Measurements from ENCODE around the gene PAPOLB. TPM values are rescaled to one million over a fixed set of nuclear protein-coding genes. Genes with fewer than 3 reads are reported as not detected.

PAPOLB gene
- total and polyA plus RNA-seq, 7 experiments from 2014 or later, result not detected

DNA sequence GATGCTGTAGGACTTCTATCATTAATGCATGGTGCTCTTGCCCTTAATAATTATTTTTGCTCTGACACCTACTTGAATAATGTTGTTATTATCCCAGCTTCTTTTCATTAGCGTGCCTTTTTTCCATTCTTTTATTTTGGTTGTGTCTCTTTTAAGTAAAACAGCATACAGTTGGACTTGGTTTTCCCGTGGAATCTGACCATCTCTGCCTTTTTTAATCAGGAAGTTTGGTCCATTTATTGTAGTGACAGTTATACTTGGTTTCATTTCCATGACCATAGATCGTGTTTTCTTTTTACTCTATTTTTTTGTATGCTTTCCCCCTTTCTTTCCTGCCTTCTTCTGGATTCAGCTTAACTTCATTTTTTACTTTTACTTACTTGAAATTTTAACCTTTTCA lies 4.6 kb downstream of the PAPOLB start:
- CTCF ChIA-PET, result no interaction called here
- intact Hi-C loops (cut with micrococcal nuclease), result no loop called here
- no peak for DNase-seq

DNA sequence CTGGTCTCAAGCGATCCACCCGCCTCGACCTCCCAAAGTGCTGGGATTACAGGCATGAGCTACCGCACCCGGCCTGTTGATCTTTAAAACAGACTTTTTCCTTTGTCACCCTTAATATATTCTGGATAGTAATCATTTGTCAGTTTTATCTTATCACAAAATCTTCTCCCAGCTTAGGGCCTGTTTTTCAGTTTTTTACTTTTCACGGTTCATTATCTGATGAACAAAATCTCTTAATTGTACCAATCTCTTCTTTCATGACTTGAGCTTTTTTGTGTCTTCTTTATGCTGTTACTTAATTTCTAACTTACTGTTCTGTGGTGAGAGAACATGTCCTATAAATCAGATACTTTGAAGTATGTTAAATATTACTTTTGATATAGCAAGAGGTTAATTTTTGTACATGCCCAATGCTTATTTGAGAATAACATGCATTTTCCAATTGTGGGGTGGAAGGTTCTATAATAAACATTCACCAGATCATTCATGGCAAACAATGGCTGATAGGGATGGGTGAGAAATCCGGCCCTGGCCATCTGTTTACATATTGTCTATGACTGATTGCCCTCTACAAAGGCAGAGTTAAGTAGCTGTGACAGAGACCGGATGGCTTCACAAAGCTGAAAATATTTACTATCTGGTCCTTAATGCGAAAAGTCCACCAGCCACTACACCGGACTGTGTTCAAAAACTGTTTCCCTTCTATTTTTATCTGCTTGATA lies 5.3 kb downstream of the PAPOLB start:
- Mint-ChIP-seq H3K9me3 (peaks cover 0 to 6% (median 3%) of the 10 kb centered on the region in 11 donors), H3K27ac (no peak overlapping the region), H3K27me3 (peaks cover 5 to 31% (median 17%) of the 10 kb centered on the region in 5 donors), H3K4me3 (no peak overlapping the region), H3K36me3 (no peaks in the 10 kb centered on the region), H3K4me1 (peaks cover 0 to 7% (median 2%) of the 10 kb centered on the region in 7 donors)
- H3K36me3 ChIP-seq (ENCODE audit: control insufficient read depth in 2 of 3, insufficient read depth in 3 of 3, low read length in 3 of 3), result no peaks in the 10 kb centered on the region
- ATAC-seq, result no peak
- H3K27me3 ChIP-seq (ENCODE audit: control insufficient read depth in 2 of 2, insufficient read depth in 2 of 2, low read length in 2 of 2), result no peaks in the 10 kb centered on the region
- intact Hi-C loops (cut with micrococcal nuclease), result no loop called here
- no peak overlapping the region for H3K27ac ChIP-seq (ENCODE audit: low read depth, low read length)
- no peaks in the 10 kb centered on the region for H3K9me3 ChIP-seq (ENCODE audit: control insufficient read depth in 2 of 3, low read length in 3 of 3)
- H3K4me3 ChIP-seq (ENCODE audit: low read length), result no peak overlapping the region
- no peak for DNase-seq
- ChIA-PET CTCF (no interaction called here), POLR2A (no interaction called here)
- H3K4me1 ChIP-seq (ENCODE audit: control insufficient read depth in 2 of 2, insufficient read depth in 2 of 2, low read length in 2 of 2), result no peaks in the 10 kb centered on the region

More for the DNA sequence above, 4.6 kb downstream of the PAPOLB start:
- H3K36me3 Mint-ChIP-seq, result no peaks in the 10 kb centered on the region
- no peak overlapping the region for H3K4me3 Mint-ChIP-seq
- Histone ChIP-seq H3K4me1 (ENCODE audit: control insufficient read depth in 2 of 2, insufficient read depth in 2 of 2, low read length in 2 of 2) (no peaks in the 10 kb centered on the region), H3K4me3 (ENCODE audit: low read length) (no peak overlapping the region), H3K9me3 (ENCODE audit: control insufficient read depth in 2 of 3, low read length in 3 of 3) (no peaks in the 10 kb centered on the region), H3K27me3 (ENCODE audit: control insufficient read depth in 2 of 2, insufficient read depth in 2 of 2, low read length in 2 of 2) (no peaks in the 10 kb centered on the region), H3K36me3 (ENCODE audit: control insufficient read depth in 2 of 3, insufficient read depth in 3 of 3, low read length in 3 of 3) (no peaks in the 10 kb centered on the region), H3K27ac (ENCODE audit: low read depth, low read length) (no peak overlapping the region)
- peaks cover 0 to 4% (median 2%) of the 10 kb centered on the region in 7 donors for H3K4me1 Mint-ChIP-seq
- ATAC-seq, result no peak
- POLR2A ChIA-PET, result no interaction called here
- no peak overlapping the region for H3K27ac Mint-ChIP-seq
- peaks cover 8 to 36% (median 21%) of the 10 kb centered on the region in 5 donors for H3K27me3 Mint-ChIP-seq
- H3K9me3 Mint-ChIP-seq, result peaks cover 0 to 10% (median 3%) of the 10 kb centered on the region in 11 donors

DNA sequence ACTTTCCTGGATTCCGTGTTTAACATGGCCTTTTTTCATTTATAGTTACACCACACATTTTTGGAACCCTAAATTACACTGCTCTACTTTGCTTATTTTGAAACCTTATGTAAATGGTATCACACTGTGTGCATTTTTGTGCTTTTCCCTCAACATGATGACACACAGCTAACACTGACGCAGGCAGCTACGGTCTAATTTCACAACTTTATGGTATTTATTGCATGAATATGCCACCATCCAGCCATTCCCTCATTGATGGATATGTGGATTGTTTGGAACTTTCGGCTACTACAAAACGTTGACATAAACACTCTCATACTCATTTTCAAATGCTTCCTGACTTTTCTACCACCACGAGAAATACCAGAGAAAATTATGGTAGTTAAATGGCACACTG lies 6.9 kb downstream of the PAPOLB start:
- Mint-ChIP-seq H3K4me3 (no peak overlapping the region), H3K4me1 (peaks cover 0 to 5% (median 0%) of the 10 kb centered on the region in 7 donors), H3K9me3 (peaks cover 0 to 7% (median 0%) of the 10 kb centered on the region in 11 donors), H3K36me3 (peaks cover 0 to 4% (median 0%) of the 10 kb centered on the region in 5 donors), H3K27me3 (peaks cover 0 to 17% (median 6%) of the 10 kb centered on the region in 5 donors), H3K27ac (no peak overlapping the region)
- H3K36me3 ChIP-seq (ENCODE audit: control insufficient read depth in 2 of 3, insufficient read depth in 3 of 3, low read length in 3 of 3), result no peaks in the 10 kb centered on the region
- no peak overlapping the region for H3K27ac ChIP-seq (ENCODE audit: low read depth, low read length)
- ATAC-seq (no peak), DNase-seq (no peak)
- ChIA-PET POLR2A (no interaction called here), CTCF (interaction anchor here (0.7 kb wide), 1 partner anchor 133 kb away, joined by 4 read pairs; no protein-coding TSS in a partner anchor)
- no peaks in the 10 kb centered on the region for H3K4me1 ChIP-seq (ENCODE audit: control insufficient read depth in 2 of 2, insufficient read depth in 2 of 2, low read length in 2 of 2)
- no peaks in the 10 kb centered on the region for H3K27me3 ChIP-seq (ENCODE audit: control insufficient read depth in 2 of 2, insufficient read depth in 2 of 2, low read length in 2 of 2)
- no peaks in the 10 kb centered on the region for H3K9me3 ChIP-seq (ENCODE audit: control insufficient read depth in 2 of 3, low read length in 3 of 3)
- intact Hi-C loops (cut with micrococcal nuclease), result no loop called here
- no peak overlapping the region for H3K4me3 ChIP-seq (ENCODE audit: low read length)

DNA sequence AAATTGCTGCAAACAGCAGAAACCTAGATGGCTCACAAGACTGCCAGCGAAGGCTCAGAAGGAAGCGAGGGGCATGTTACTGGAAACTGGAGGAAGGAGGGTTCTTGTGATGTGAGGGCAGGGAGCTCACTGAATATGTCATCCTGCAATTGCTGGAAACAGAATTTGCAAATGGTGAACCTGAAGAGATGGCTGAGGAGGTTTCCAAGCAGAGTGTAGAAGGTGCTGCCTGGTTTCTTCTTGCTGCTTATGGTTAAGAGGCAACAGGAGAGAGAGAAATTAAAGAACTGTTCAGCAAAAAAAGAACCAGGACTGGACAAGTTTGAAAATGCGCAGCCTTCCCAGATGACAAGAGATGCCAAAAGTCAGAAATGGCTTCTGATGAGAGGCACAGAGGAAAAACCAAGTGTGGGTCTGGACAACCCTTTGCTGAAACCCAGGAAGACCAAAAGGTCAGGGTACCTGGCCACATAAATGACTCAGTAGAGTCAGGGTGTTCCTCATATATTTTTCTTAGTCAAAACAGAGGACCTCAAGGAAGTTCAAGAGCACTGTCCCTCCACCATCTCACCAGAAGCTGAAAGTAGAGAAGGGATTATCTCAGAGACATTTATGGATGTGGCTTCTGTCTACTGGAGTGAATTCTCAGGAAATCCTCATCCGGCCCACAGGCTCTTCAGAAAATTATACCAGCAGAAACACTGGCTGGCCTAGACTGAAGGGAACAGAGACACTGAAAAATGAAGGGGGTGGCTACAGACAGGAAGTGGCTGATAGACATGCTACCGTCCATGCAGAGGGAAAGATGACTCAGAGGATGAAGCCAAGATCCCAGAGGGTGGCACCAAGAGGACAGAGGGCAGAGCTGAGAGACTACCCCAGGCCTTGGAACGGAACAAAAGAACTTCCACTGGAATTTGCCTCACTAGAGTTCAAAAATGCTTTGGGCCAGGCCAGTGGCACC lies 10.1 kb downstream of the PAPOLB start:
- no peaks in the 10 kb centered on the region for H3K27me3 ChIP-seq (ENCODE audit: control insufficient read depth in 2 of 2, insufficient read depth in 2 of 2, low read length in 2 of 2)
- H3K27ac Mint-ChIP-seq, result peak overlapping the region in 2 of 9 donors; percentile 12 to 56
- H3K4me3 ChIP-seq (ENCODE audit: low read length), result no peak overlapping the region
- intact Hi-C loops (cut with micrococcal nuclease), result no loop called here
- ChIA-PET POLR2A (interaction anchor here (0.7 kb wide), 1 partner anchor 12 kb away, joined by 3 read pairs; no protein-coding TSS in a partner anchor), CTCF (no interaction called here)
- no peak for ATAC-seq
- peak overlapping the region in 1 of 10 donors; percentile 17 for H3K4me3 Mint-ChIP-seq
- H3K36me3 Mint-ChIP-seq, result peaks cover 0 to 4% (median 0%) of the 10 kb centered on the region in 5 donors
- no peaks in the 10 kb centered on the region for H3K4me1 ChIP-seq (ENCODE audit: control insufficient read depth in 2 of 2, insufficient read depth in 2 of 2, low read length in 2 of 2)
- no peak overlapping the region for H3K27ac ChIP-seq (ENCODE audit: low read depth, low read length)
- peaks cover 0 to 7% (median 0%) of the 10 kb centered on the region in 11 donors for H3K9me3 Mint-ChIP-seq
- H3K27me3 Mint-ChIP-seq, result peaks cover 0 to 6% (median 3%) of the 10 kb centered on the region in 5 donors
- peaks cover 0 to 5% (median 0%) of the 10 kb centered on the region in 7 donors for H3K4me1 Mint-ChIP-seq
- H3K36me3 ChIP-seq (ENCODE audit: control insufficient read depth in 2 of 3, insufficient read depth in 3 of 3, low read length in 3 of 3), result no peaks in the 10 kb centered on the region
- DNase-seq, result no peak
- H3K9me3 ChIP-seq (ENCODE audit: control insufficient read depth in 2 of 3, low read length in 3 of 3), result no peaks in the 10 kb centered on the region

DNA sequence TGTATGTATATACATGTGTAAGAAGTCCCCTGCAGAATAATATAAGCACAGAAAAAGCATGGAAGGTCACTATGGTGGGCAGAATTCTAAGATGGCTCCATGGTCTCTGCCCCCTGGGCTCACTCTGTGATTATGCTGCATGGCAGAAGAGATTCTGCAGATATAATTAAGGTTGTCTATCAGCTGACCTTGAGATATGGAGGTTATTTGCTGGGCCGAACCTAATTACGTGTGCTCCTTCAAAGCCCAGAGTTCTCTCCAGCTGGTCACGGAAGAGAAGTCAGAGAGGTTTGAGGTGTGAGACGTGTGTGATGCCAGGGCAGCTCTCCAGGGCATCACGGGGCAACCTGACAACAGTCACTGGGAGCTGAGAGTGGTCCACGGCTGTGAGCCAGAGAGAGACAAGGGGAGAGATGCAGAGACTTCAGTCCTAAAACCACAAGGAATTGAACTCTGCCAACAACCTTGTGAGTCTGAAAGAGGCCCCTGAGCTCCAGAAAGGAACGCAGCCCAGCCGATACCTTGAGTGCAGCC lies 11.5 kb downstream of the PAPOLB start:
- H3K4me1 Mint-ChIP-seq, result peaks cover 0 to 5% (median 0%) of the 10 kb centered on the region in 7 donors
- H3K9me3 Mint-ChIP-seq, result peaks cover 0 to 7% (median 0%) of the 10 kb centered on the region in 11 donors
- no peak overlapping the region for H3K4me3 Mint-ChIP-seq
- H3K27ac Mint-ChIP-seq, result no peak overlapping the region
- ChIA-PET CTCF (interaction anchor here (1.0 kb wide), 1 partner anchor 235 kb away, joined by 3 read pairs; no protein-coding TSS in a partner anchor), POLR2A (no interaction called here)
- H3K36me3 ChIP-seq (ENCODE audit: control insufficient read depth in 2 of 3, insufficient read depth in 3 of 3, low read length in 3 of 3), result no peaks in the 10 kb centered on the region
- H3K9me3 ChIP-seq (ENCODE audit: control insufficient read depth in 2 of 3, low read length in 3 of 3), result no peaks in the 10 kb centered on the region
- H3K36me3 Mint-ChIP-seq, result peaks cover 0 to 4% (median 0%) of the 10 kb centered on the region in 5 donors
- H3K27me3 Mint-ChIP-seq, result peaks cover 3 to 14% (median 8%) of the 10 kb centered on the region in 5 donors
- no peaks in the 10 kb centered on the region for H3K4me1 ChIP-seq (ENCODE audit: control insufficient read depth in 2 of 2, insufficient read depth in 2 of 2, low read length in 2 of 2)
- H3K4me3 ChIP-seq (ENCODE audit: low read length), result no peak overlapping the region
- H3K27me3 ChIP-seq (ENCODE audit: control insufficient read depth in 2 of 2, insufficient read depth in 2 of 2, low read length in 2 of 2), result no peaks in the 10 kb centered on the region
- DNase-seq (no peak), ATAC-seq (no peak)
- H3K27ac ChIP-seq (ENCODE audit: low read depth, low read length), result no peak overlapping the region
- intact Hi-C loops (cut with micrococcal nuclease), result no loop called here

DNA sequence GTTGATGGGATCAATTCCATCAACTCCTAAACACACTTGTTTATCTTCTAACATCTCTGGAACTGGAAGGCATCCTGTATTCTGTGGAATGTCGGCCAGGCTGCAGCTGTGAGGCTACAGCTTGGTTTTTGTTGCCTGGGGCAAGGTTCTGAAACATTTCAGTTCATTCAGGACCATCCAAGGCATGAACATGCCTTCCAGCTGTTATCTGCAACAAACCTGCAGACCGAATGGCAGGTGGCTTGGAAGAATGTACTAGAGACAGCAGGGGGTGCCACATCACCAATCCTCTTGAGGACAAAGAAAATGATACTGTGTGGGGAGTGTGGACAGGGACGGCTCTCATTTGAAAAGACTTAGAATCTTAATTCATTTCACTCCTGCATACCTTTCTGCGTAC lies 12.4 kb downstream of the PAPOLB start:
- Histone ChIP-seq H3K27me3 (ENCODE audit: control insufficient read depth in 2 of 2, insufficient read depth in 2 of 2, low read length in 2 of 2) (no peaks in the 10 kb centered on the region), H3K9me3 (ENCODE audit: control insufficient read depth in 2 of 3, low read length in 3 of 3) (no peaks in the 10 kb centered on the region), H3K27ac (ENCODE audit: low read depth, low read length) (no peak overlapping the region), H3K4me1 (ENCODE audit: control insufficient read depth in 2 of 2, insufficient read depth in 2 of 2, low read length in 2 of 2) (no peaks in the 10 kb centered on the region), H3K4me3 (ENCODE audit: low read length) (no peak overlapping the region), H3K36me3 (ENCODE audit: control insufficient read depth in 2 of 3, insufficient read depth in 3 of 3, low read length in 3 of 3) (no peaks in the 10 kb centered on the region)
- no peak overlapping the region for H3K27ac Mint-ChIP-seq
- intact Hi-C loops (cut with micrococcal nuclease), result loop anchor here (1.0 to 5.0 kb wide), 2 partner anchors 236 to 238 kb away; no protein-coding TSS in a partner anchor
- ChIA-PET POLR2A (no interaction called here), CTCF (no interaction called here)
- peaks cover 0 to 7% (median 0%) of the 10 kb centered on the region in 11 donors for H3K9me3 Mint-ChIP-seq
- H3K36me3 Mint-ChIP-seq, result peaks cover 0 to 4% (median 0%) of the 10 kb centered on the region in 5 donors
- H3K4me1 Mint-ChIP-seq, result peaks cover 0 to 6% (median 1%) of the 10 kb centered on the region in 7 donors
- ATAC-seq (no peak), DNase-seq (peak in 4 of 9 donors; percentile 4 to 33 (median 20))
- peaks cover 9 to 17% (median 16%) of the 10 kb centered on the region in 5 donors for H3K27me3 Mint-ChIP-seq
- no peak overlapping the region for H3K4me3 Mint-ChIP-seq

All from naive thymus-derived CD4-positive, alpha-beta T cell (primary cell).